ENCODE data around the gene YWHAE.
"Not testable (repeated sequence)": the region's sequence is repeated elsewhere in the genome, so short reads cannot be mapped to it uniquely, and the experiment has no call there.

The YWHAE gene

GRCh38 chr17:1399679-1400512 is at the start of gene YWHAE:
YWHAE (minus strand) TSS chr17:1400222; CDS start chr17:1400110, 112 bp downstream.
- peak; percentile 99 for DNase-seq

- no peak for DNase-seq
These were observed 49.5 kb upstream of the YWHAE start for GRCh38 chr17:1449412-1449967.

- peak in 1 of 3 donors; percentile 17 for DNase-seq
These were observed 47.0 kb upstream of the YWHAE start for GRCh38 chr17:1447052-1447451.

- DNase-seq = no peak
These were observed 46.2 kb upstream of the YWHAE start for GRCh38 chr17:1446201-1446600.

GRCh38 chr17:1445695-1446094 is 45.7 kb upstream of the YWHAE start:
- not testable (repeated sequence) for DNase-seq

GRCh38 chr17:1442721-1443120 is 42.7 kb upstream of the YWHAE start:
- not testable (repeated sequence) for DNase-seq

GRCh38 chr17:1442187-1442586 is 42.2 kb upstream of the YWHAE start:
- no peak for DNase-seq

- no peak for DNase-seq
These were observed 40.9 kb upstream of the YWHAE start for GRCh38 chr17:1440921-1441320.

GRCh38 chr17:1438593-1439083 is 38.6 kb upstream of the YWHAE start:
- DNase-seq = peak in 1 of 3 donors; percentile 35

GRCh38 chr17:1435326-1435725 is 35.3 kb upstream of the YWHAE start:
- DNase-seq = no peak

GRCh38 chr17:1434150-1434549 is 34.1 kb upstream of the YWHAE start:
- no peak for DNase-seq

GRCh38 chr17:1431631-1432104 is 31.6 kb upstream of the YWHAE start:
- DNase-seq = no peak

GRCh38 chr17:1423456-1424135 is 23.6 kb upstream of the YWHAE start:
- DNase-seq = no peak

- DNase-seq = peak; percentile 62 to 79 (median 68)
These were observed 22.9 kb upstream of the YWHAE start for GRCh38 chr17:1422885-1423284.

GRCh38 chr17:1421470-1421869 is 21.4 kb upstream of the YWHAE start:
- DNase-seq = no peak

GRCh38 chr17:1420981-1421380 is 21.0 kb upstream of the YWHAE start:
- no peak for DNase-seq

GRCh38 chr17:1420163-1420562 is 20.1 kb upstream of the YWHAE start:
- no peak for DNase-seq

- not testable (repeated sequence) for DNase-seq
These were observed 18.5 kb upstream of the YWHAE start for GRCh38 chr17:1418476-1418875.

GRCh38 chr17:1416414-1416813 is 16.4 kb upstream of the YWHAE start:
- no peak for DNase-seq

GRCh38 chr17:1414634-1415033 is 14.6 kb upstream of the YWHAE start:
- DNase-seq = no peak

- no peak for DNase-seq
These were observed 14.1 kb upstream of the YWHAE start for GRCh38 chr17:1414001-1414574.

- DNase-seq = peak in 1 of 3 donors; percentile 13
These were observed 13.3 kb upstream of the YWHAE start for GRCh38 chr17:1413281-1413791.

Measured in suppressor macrophage treated with lipopolysaccharide for 1 hour (primary cell).